Hematopoietic multipotent progenitor cell treated with erythropoietin and hydrocortisone succinate and interleukin-3 and kit ligand, for 4 days (in vitro differentiated cells): ENCODE data around the gene MARK1.
"Not testable (repeated sequence)": the region's sequence is repeated elsewhere in the genome, so short reads cannot be mapped to it uniquely, and the experiment has no call there.

Source experiments
- DNase-seq: peaks from one replicate; pipeline ENCODE4 v3.0.0-alpha.2; 2015

Gene MARK1

DNA sequence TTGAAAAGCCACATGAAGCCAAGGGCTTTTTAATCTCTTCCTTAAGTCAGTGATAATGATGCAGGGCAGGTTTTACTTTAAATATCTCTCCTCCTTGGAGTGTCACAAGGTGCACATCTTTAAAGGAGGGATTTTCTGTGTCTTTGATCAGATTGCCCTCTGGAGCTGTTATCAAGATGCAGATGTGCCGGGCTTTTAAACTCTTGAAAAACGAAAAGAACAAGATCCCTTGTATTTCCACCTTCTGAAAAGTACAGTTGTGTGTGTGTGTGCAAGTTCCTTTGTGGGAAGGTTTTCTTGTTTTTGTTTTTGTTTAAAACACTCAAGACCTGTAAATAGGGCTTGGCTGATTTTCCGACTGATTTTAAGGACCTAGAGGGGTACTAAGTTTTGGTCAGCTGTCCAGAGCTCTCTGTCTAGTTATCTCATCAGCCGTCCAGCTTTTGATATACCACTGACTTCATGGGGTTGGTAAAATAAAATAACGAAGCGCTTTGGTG lies 1.6 kb downstream of the MARK1 start:
- no peak for DNase-seq

DNA sequence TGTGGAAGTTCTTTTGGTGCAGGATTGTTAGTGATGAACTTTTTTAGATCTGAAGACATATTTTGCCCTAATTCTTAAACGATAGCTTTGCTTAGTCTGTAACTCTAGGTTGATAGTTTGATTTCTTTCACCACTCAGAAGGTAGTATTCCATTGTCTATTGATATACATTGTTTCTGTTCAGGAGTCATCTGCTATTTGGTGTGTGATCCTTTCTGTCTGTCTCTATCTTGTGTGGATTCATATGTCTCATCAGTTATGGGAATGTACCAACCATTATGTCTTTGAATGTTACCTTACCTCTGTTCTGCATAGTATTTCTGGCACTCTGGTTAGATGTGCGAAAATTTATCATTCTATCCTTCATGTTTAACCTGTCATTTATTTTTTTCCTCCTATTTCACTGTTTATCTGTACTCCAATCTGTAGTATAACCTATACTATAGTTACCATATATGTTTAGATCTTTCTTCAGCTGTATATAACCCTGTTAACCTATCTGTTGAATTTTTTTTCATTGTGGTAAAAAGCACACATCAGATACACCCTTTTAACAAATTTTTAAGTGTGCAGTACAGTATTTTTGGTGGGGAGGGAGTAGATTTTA lies 5.7 kb downstream of the MARK1 start:
- no peak for DNase-seq

DNA sequence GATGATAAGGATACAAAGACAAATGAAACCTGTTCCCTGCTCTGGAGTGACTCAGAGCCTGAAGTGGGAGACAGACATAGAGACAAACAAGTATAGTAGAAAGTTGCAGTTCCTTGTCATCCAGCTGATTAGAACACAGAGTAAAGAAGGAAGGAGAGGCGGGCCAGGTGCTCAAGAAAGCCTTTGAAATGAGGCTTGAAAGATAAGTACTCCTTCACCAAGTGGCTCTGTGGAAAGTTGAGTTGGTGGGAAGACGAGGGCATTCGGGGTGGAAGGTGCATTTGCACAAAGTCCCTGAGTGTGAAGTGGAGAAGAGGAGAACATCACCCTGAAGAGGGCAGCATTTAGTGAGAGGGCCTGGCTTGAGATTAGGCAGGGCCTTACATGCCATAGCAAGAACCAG lies 17.0 kb downstream of the MARK1 start:
- peak; percentile 29 for DNase-seq

DNA sequence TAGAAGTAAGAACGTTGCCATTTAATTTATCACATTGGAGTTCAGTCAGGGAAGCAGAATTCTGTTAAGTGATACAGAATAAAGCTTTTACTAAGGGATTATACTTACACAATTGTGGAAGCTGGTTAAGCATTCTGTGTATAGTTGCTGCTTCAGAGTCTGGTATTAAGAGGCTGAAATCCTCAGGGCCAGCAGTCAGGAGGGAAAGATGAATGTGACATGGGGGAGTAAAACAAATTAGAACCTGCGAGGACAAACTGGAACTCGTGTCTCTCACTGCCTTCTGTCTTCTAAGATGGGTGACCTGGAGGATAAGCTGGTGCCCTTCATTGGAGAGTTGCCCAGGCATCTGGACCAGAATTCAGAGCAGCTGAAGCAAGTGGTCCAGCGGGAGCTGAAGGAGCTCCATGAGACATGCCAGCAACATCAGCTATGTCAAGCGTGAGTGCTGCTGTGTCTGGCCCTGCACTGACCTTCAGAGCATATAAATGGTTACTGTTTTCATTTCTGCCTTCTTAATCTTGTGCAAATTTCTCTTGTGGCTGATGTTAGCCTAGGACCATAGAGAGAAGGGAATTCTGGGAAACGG lies 23.0 kb downstream of the MARK1 start:
- DNase-seq, result no peak

DNA sequence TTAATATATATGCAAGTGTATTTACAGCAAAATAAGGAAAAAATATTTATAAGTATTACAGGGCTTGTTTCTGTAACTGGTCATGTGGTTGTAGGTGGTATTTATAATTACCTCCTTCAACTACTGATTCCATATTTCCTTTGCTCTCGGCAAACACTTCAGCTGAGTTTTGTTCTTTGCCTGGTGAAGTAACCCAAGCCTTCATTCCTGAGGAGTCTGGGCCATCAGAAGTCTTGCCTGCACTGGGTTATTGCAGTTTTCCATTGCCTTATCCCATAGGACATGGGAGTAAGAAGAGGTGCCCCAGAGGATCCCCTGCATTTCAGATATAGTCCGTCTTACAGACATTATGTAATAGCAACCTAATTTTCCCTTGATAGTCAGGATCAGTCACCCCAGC lies 23.8 kb downstream of the MARK1 start:
- DNase-seq, result no peak

DNA sequence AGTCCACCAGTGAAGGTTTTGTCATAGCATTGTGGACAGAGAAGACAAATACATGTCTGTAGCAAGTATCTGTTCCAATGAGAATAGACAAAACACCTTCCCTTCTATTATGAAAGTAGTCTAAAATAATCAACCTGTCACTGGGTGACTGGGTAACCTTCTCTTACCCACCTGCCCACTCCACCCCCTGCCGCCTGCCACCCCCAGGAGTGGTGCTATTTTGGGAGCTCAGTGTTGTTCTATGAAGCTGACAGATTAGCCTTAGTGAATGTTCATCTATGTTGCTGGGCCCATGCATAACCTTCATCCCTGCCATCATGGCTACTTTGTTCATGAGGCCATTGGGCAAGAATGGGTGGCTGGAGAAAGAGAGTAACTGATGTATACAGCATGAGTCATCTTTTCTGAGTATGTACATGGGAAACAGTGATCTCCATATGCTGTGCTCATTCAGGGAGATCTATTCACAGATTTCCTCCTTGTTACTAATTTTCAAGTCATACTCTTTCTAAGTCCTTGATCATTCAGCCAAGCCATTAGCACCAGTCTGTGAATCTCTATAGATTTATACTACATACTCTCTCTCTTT lies 24.8 kb downstream of the MARK1 start:
- no peak for DNase-seq

DNA sequence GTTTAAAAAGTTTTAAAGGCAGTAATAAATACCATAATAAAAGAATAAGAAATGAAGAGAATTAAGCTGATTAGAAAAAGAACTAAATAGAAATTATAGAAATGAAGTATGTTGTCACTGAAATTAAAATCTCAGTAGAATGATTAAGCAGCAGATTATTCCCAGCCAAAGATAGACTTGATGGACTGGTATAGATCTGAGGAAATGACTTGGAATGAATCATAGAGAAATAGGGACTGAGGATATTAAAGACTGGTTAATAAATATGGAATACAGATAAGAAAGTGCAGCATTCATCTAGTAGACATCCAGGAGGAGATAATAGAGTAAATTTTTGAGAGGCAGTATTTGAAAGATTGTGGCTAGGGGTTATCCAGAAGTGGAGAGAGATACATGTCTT lies 28.7 kb downstream of the MARK1 start:
- no peak for DNase-seq

DNA sequence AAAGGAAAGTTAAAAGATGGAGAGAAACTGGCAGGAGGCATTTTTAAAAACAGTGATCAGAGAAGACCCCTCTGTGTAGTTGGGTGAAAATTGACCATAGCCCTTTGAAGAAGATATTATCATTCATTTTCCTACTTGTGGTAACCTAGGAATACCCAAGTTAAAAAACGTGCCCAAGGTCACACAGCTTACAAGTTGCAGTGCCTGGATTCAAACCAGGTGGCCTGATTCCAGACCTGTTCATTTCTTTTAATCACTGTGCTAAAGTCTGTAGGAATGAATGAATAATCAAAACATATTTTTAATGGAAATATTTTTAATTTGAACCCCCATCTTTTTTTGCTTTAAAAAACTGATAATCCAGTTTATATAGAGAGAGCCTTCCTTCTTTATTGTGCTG lies 35.6 kb downstream of the MARK1 start:
- DNase-seq, result no peak

DNA sequence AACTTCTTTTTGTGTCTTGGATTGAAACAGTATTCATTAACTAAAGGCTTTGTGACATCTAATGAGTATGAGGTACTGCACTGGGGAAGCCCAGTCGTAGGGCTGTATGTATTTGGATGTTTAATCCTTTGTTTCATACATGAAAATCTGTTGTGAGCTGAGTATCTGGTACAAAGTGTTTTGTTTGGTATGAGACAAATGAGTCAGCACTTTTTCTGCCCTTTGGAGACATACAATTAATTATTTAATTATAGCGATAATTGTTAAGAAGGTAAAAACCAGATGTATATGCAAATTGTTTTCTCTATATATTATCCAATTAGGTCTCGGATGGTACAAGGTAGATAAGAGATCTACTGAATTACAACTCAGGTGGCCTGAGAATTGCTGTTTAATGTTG lies 36.3 kb downstream of the MARK1 start:
- no peak for DNase-seq

DNA sequence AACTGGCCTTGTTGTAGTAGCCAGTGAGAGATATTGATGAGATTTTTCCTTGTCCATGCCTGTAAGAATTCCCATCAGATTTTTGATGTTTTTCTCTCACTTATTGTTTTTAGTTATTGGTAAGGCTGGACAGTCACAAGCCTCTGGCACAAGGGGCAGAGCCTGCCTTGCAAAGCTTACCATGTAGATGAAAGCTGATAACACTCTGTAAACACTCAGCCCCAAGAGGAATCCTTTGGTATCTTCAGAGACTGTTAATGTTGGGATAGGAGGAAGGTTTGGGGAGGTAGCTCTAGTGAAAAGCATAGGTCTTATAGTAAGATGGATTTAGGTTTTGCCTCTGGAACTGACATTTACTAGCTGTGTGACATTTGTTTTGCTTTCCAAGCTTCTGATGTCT lies 37.7 kb downstream of the MARK1 start:
- no peak for DNase-seq

DNA sequence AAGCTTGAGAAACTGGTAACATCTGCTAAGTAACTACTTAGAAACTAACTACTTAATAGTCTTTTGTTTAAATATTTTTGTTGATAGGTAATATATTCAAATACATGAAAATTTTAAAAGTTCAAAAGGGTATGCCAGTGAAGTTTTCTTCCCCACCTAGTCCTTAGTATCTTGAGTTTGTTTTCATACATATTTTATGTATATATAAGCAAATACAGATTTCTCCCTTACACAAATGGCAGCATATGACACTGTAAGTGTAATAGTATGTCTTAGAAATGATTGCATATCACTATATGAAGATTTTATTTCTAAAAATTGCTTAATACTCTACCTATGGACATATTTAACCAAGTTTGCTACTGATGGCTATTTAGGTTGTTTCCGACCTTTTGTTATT lies 38.9 kb downstream of the MARK1 start:
- no peak for DNase-seq

DNA sequence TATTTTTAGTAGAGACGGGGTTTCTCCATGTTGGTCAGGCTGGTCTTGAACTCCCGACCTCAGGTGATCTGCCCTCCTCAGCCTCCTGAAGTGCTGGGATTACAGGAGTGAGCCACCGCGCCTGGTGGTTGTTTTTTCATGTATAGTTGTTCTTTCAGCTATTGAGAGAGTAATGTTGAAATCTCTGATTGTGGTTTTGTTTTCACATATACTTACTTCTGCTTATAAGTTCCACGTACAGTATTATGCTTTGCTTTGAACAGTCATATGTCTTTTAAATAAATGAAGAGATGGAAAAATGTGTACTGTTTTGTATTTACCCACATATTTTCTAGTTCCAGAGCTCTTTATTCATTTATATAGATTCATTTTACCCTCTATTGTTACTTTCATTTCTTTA lies 44.5 kb downstream of the MARK1 start:
- DNase-seq, result peak; percentile 22

DNA sequence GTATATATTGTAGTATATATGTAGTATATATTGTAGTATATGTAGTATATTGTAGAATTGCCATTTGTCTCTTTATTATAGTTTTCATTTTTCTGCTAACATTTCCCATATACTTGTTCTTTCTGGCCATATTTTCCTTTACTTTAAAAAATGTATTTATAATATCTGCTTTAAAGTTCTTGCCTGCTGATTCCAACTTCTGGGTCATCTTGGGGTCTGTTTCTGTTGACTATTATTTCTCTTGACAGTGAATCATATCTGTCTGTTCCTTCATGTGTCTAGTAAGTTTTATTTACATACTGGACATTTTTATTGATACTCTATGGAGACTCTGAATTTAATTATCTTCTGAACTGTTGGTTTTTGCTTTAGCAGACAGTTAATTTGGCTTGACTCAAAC lies 45.9 kb downstream of the MARK1 start:
- no peak for DNase-seq

DNA sequence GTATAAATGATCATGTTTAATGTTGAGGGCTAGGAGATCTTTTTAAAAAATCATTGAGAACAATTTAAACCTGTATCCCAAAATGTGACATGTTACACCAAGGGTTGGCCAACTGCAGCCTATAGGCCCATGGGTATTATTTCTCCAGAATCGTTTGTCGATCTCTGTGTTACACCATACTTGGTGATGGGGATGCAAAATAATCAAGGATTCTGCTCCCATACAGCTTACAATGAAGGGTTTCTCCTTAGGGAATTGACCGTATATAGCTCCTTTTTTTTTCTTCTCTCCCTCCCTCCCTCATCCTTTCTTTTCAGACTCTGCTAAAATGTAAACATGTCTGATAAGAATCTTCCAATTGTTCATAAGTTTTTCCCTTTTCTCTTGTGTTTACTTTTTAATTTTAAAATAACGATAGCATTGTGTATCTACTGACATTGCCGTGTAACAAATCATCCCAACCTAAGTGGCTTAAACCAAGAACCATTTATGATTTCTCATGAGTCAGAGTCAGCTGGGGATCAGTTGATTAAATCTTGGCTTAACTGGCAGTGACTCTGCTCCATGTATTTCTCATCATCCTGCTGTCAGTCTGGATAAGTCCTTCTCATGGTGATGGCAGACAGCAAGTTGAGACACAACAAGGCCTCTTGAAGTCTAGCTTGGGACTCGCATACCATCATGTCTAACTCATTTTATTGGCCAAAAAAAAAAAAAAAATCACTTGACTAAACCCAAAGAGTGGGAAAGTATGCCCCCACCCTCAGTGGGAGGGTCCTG lies 48.0 kb downstream of the MARK1 start:
- DNase-seq, result no peak

DNA sequence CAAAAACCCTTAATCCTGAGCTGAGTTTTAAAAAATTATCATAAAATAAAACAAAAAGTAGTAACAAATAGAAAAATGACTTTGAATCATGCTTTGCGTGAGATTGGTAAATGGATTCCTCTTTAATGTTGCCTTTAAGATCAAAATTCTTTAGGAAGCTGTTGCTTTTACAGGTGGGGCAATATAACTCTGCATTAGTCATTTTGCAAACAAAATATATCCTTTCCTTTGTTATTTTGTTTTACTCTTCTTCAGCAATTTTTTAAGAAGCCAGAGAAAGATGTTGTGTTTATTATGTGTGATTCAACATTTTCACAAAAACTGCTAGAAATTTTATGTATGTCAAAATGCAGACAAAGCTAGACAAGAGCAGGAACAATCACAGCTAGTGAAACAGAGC lies 50.0 kb downstream of the MARK1 start:
- DNase-seq, result no peak

DNA sequence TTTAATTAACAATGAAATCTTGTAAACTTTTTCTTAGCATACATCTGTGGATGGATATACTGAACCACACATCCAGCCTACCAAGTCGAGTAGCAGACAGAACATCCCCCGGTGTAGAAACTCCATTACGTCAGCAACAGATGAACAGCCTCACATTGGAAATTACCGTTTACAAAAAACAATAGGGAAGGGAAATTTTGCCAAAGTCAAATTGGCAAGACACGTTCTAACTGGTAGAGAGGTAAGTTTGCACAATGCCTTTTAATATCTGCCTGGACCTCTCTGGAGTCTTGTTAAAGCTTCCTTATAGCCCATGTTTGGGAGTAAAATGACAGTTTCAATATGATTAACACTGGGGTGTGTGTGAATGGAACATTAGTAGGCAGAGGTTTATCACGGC lies 51.4 kb downstream of the MARK1 start:
- DNase-seq, result no peak

DNA sequence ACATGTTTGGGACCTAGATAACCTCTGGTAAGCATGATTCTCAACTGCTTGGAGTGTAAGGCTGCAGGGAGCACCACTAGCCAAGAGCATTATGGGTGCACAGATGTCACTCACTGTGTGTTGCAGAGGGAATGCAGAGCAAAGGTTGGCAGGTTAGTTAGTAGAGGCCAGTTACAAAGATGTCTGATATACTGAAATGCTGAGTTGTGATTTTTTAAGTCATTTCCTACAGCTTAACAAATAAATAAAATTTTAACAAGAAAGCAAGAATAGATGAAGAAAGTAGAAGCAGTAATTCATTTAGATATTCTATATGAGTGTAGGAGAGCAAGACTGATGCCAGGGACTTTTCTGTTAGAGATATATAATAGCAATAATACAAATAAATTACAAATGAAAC lies 64.8 kb downstream of the MARK1 start:
- DNase-seq, result no peak

DNA sequence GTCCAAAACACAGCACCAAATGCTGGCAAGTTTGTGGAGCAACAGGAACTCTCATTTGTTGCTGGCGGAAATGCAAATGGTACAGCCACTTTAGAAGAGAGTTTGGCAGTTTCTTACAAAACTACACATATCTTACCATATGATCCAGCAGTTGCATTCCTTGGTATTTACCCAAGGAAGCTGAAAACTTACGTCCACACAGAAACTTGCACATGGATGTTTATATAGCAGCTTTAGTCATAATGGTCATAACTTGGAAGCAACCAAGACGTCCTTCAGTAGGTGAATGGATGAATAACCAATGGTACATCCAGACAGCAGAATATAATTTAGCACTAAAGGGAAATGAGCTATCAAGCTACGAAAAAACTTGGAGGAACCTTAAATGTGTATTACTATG lies 66.4 kb downstream of the MARK1 start:
- DNase-seq, result no peak

DNA sequence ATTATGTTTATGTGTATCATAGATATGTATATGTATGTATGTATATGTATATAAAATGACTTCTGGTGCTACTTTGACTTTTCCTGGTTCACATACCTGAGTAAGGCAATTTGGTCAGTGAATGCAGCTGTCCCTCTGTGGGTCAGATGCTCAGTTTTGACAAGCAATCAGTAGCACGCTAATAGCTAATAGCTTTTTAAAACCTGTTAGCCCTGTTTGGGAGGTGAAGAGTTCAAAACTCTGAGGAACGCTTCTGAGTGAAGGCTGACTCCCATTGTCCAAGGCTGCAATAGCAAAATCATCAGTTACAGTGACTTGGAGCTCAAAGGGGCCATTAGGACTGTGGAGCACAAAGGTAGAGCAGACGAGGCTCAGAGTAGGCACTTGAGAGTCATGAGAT lies 67.2 kb downstream of the MARK1 start:
- DNase-seq, result no peak

DNA sequence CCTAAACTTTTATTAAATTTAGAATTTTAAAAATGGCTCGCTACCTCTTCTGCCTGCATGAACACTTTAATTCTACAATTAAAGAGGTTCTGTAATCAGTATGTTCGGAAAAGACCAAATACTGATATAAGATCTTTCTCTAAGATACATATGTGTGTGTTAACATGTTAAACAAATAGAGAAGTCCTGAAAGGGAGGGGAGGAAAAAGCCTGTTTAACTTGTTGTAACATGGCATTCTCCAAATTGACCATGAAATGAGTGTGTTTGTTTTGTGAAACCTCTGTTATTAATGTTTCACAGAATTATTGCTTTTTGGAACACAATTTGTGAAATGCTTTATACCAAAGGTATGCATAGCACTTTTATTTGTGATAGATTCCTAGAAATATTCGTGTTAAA lies 77.0 kb downstream of the MARK1 start:
- no peak for DNase-seq

DNA sequence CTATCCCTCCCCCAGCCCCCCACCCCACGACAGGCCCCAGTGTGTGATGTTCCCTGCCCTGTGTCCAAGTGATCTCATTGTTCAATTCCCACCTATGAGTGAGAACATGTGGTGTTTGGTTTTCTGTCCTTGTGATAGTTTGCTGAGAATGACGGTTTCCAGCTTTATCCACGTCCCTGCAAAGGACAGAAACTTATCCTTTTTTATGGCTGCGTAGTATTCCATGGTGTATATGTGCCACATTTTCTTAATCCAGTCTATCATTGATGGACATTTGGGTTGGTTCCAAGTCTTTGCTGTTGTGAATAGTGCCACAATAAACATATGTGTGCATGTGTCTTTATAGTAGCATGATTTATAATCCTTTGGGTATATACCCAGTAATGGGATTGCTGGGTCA lies 77.7 kb downstream of the MARK1 start:
- not testable (repeated sequence) for DNase-seq

DNA sequence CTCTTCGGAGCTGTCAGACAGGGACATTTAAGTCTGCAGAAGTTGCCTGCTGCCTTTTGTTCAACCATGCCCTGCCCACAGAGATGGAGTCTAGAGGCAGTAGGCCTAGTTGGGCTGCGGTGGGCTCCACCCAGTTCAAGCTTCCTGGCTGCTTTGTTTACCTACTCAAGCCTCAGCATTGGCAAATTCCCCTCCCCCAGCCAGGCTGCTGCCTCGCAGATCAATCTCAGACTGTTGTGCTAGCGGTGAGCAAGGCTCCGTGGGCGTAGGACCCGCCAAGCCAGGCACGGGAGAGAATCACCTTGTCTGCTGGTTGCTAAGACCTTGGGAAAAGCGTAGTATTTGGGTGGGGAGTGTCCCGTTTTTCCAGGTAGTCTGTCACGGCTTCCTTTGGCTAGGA lies 83.2 kb downstream of the MARK1 start:
- not testable (repeated sequence) for DNase-seq

DNA sequence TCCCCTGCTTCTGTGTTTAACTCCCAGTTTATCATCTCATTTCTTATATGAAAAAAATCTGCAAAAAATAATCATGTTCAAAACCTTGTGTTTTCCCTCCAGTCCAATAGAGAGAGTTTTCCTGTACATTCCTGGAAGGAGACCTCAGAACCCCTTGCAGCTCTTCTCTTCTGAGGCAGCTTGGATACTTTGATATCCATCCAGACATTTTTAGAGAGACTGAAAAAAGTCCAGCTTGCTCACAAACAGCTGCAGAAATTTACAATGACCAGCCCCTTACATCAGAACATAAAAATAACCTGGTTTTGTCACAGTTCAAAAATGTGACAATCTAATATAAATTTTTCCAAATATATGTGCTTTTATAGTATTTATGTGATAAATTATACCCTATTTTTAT lies 88.9 kb downstream of the MARK1 start:
- DNase-seq, result no peak

DNA sequence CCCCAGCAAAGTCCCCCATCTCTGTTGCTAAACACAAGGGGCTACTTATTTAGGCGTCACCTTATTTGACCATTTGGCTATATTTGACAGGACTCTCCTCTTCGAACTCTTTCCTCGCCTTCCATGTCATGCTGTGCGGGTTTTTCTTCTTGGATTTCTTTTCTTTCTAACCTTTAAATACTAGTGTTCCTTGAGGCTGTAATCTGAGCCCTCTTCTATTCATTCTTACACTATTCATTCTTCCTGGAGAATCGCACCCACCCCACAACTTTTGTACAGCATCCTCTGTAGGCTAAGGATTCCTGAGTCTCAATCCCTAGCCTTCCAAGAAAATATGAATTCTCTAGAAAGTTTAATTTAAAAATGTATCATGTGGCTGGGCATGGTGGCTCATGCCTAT lies 100.5 kb downstream of the MARK1 start:
- no peak for DNase-seq
